GM18517 (cell line): ENCODE measurements around the gene KDM4C.
"Not testable (repeated sequence)": the region's sequence is repeated elsewhere in the genome, so short reads cannot be mapped to it uniquely, and the experiment has no call there.

Source experiments
- ATAC-seq: cut with Tn5 transposase; IDR thresholded peaks from one replicate; pipeline ENCODE4 v1.9.1; 2021; ENCODE audit warnings: mild to moderate bottlenecking, moderate library complexity; ENCODE audit not compliant: unreplicated experiment

Gene KDM4C

DNA sequence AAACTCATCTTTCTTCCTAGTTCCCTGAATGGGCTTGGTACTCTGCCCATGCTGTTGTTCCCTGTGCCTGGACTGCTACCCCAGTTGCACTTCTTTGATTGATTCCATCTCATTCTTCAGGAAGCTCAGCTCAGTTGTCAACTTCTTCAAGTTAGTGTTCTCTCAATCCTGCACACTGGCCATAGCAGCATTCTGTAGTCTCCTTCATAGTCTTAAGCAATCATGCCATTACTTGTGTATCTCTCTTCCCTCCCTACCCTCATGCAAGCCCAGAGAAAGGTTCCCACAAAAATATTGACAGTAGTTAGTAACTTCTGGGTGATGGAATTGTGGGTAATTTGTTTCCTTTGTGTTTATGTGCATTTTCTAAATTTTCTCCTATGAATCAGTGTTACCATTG, 5.5 kb downstream of the KDM4C start:
- no peak for ATAC-seq

DNA sequence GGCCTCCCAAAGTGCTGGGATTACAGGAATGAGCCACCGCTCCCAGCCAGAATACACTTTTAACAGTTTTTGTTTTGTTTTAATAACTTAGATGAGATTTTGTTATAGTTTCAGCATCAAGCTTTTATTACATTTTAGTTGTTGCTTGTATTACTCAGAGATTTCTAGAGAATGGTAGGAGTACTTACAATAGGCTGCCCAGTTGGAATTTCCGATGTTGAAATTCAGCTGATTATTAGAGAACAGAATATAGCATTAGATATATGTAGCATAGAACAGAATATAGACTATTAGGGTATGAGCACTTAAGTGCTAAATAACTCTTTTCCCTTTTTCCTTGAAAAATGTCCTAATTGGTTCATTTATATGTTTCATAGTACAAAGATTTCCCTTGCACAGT, 6.2 kb downstream of the KDM4C start:
- no peak for ATAC-seq

DNA sequence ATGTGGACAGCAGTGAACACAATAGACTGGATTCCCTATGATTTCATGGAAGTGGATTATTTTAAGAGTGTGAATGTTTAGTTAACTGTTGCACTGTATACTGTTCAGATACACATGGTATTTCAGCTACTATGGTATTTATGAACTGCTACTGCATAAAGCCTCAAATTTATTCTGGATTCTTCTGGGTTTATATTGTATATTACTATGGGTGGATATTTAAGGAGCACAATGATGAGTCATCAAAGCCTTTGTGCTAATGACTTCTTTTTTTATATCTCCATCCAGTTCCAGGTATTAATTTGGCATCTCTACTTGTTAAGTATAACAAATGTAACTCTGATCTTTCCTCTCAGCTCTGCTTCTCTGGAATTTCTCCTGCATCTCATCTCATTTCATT, 6.8 kb downstream of the KDM4C start:
- no peak for ATAC-seq

DNA sequence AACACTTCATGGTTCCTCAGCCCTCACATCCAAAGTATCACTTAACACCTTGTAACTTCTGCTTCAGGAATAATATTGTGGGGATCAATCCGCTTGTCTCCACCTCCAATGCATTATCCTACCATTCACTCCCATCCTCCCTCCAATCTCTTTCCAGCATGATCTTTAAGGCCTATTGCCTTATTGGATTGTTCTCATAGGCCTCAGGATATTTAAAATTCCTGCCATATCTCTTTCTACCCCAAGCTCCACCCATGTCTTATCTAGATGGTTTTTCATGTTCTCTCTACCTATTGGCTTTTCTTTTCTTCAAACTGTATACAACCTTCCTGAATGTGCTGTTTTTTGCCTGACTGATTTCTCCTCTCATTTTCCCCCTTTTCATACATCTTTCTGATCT, 7.2 kb downstream of the KDM4C start:
- no peak for ATAC-seq

DNA sequence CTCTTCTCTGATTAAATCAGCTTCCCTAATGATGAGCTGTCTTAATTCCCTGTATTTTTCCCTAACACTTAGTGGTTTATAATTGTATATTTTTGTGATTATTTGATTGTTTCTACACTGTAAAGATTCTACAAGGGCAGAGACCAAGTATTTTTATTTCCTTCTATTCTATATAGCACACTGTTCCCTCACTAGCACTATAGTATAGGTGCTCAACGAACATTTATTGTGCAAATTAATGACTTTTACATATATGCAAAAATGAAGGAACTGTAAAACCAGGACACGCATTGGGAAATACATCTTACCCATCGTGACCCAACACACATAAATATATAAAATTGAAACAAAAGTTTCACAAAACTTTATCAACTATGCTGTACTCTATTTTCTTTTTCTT, 7.6 kb downstream of the KDM4C start:
- no peak for ATAC-seq

DNA sequence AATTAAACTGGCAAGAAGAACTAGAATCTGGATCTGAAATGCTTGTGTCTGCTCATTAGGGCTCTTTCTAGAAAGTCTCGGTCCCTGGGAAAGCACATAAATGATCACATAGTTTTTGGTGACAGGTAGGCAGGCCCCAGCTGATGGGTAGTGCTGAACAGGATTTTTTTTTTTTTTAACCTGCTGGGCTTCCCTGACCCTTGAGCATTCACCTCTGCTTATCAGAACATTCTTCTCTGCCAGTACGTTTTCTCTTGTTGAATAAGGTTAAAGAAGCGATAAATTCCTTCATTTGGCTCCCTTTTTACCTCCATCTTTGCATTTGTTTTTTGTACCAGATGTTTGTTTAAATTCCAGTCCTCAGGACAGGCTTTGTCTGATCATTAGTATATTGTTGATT, 8.8 kb downstream of the KDM4C start:
- ATAC-seq = no peak

DNA sequence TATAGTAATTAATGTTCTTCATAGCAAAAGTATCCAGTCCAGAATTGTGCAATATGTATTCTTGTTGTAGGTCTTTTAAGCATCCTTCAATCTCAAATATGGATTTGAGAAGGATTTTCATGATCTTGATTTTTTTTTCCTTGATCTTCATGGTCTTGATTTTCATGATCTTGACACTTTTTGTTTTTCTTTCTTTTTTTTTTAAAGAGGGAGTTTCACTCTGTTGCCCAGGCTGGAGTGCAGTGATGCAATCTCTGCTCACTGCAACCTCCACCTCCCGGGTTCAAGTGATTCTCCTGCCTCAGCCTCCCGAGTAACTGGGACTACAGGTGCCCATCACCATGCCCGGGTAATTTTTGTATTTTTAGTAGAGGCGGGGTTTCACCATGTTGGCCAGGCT, 10.8 kb downstream of the KDM4C start:
- not testable (repeated sequence) for ATAC-seq

DNA sequence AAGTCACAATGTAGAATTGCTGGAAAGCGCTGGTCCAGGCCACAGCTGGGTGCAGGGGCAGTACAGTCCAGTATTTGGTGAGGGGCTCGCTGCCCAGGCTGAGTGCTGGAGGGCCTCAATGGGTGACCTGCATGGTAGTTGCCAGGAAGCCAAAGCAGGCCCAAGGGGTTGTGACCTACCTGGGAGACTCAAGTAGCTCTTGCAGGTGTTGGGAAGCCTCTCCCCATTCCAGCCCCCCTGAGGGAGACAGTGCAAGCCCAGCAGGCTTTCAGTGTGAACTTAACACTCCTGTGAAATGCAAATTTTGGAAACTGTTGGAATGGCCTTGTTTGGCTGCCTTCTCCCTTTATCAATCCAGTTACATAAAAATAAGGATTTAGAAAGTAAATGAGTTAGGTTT, 13.9 kb downstream of the KDM4C start:
- ATAC-seq = no peak

DNA sequence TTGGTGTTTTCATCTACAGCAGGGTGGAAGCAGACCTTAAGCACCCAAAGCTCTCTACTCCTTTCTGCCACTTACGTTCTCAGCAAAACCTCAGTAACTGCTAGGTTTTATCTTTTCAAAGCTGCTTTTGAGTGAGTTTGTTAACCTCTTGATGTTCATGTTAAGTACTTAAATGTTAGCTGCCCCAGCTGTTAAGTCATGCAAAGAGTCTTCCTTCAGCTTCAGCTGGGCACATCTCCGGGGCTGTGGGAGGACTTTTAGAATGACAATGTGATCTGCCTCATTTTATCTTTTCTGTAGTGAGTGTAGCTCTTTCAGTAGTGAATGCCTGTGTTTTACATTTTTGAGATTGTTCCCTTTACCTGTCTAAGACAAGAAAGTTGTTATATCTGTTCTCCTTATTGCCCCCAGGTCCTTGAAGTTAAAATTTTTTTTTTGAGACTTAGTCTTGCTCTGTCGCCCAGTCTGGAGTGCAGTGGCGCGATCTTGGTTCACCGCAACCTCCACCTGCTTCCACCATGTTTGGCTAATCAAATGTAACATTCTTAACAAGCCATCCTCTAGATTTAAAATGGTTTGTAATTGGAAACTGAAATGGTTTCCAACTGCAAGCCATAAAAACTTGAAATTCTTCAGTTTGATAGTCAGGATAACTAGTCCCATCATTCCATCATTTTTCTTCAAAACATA, 19.6 kb downstream of the KDM4C start:
- ATAC-seq = no peak

DNA sequence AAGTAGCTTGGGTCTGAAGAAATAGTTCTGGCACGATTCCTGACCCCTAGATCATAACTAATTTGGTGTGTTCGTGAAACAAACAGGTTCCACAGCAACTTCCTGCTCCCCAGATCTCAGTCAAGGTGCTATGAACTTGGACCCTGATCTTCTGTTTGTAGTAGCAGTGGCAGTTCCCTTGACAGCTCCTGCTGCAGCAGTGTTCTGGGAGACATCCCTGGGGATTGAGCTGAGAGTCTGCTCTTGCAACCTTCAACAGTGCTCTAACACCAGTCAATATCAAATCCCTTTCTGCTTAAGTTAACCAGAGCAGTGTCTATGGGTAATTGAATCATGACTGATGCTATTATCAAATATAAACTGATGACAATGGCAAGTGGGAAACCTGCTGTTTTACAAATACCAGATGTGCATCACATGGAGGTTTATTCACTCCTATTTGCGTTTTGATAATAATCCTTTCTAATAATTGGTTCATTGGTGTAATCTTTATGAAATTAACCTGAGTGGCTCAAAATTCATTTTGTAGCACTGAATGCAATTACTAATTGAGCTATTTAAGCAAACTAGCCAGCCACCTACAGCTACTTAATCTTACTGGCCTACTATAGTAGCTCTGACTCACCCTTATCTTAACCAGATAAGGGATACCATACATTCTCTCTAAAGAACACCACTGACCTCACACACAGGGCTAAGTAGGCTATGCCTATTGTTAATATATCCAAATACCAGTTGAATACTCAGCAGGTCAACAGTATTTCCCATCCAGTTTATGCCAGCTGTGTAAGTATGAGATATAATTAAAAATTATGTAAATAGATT, 21.9 kb downstream of the KDM4C start:
- no peak for ATAC-seq

DNA sequence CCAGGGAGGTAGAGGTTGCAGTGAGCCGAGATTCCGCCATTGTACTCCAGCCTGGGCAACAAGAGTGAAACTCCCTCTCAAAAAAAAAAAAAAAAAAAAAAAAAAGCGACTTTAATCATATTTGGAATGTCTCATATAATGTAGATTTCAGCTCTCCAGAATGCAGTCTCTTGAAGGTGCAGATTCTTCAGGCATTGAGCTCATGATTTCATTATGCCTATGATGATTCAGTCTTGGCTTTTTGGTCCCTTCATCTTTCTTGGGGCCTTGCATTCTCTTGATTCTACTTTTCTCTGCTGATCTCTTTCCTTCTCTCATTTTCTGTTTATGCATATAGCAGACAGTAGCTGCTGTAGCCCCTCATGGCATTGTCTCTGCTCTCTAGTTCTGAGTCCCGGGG, 22.9 kb downstream of the KDM4C start:
- no peak for ATAC-seq

DNA sequence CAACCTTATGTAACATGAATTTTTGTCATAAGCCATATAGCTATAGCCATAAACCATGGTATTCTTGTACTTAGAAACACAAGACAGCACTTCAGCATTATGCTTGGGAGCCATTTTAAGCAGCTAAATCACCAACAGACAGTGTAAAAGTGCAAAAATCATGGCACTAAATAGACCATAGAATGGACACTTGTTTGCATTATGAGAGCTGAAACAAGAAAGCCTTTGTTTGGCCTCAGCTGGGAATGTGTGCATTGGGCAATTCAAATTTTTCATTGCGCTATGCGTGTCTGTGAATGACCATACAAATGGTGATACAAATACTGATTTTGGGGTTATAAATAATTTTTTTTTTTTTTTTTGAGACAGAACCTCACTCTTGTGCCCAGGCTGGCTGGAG, 23.7 kb downstream of the KDM4C start:
- ATAC-seq = no peak

DNA sequence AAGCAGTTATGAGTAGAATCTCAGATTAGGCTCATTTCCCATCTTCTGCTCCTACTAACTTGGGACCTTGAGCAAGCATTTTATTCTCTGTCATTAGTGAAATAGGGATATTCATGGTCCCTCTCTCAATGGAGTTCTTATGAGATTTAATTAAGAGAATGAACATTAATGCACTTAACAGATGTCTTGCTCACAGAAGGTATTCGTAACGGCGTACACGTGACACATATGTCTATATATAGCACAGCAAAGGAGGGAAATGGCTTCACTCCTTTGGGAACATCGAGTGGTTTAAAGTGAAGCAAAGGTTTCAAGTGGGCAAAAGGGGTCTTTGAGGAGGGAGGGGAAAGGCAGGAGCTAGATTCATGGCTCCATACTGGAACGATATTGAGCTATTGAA, 24.6 kb downstream of the KDM4C start:
- ATAC-seq = no peak

DNA sequence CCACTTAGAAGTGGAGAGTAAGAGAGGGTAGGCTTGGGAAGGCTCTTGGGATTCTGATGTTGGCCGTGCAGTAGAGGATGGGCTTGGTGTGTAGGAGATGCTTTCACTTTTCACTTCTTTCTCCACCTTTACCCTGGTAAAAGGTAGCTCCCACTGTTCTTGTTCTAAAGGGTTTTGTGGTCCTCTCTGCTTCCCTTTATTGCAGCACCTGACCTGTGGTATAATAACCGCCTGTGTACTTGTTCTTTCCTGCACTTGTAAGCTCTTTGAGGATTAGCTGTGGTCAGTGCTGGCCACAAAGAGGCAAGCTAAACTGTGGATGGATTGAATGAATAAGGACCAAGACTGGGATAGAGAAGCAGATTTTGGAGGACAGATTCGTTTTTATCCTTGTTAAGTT, 25.2 kb downstream of the KDM4C start:
- no peak for ATAC-seq

DNA sequence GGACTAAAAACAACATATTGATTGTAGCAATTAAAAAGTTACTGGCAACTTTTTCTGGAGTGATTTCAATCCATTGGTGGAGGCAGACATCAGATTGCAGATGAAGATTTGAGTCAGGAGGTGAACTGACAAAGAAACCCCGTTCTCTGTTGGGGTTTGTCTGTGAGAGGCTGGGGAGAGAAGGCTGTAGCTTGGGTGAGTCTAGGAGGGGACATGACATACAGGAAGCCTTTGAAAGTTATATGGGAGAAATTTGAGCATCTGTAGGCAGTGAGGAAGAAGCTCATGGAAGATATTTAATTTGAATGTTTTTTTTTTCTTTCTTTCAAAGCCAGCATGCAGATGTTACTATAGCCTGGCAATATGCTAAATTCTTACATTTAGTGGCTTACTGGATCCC, 26.0 kb downstream of the KDM4C start:
- no peak for ATAC-seq

DNA sequence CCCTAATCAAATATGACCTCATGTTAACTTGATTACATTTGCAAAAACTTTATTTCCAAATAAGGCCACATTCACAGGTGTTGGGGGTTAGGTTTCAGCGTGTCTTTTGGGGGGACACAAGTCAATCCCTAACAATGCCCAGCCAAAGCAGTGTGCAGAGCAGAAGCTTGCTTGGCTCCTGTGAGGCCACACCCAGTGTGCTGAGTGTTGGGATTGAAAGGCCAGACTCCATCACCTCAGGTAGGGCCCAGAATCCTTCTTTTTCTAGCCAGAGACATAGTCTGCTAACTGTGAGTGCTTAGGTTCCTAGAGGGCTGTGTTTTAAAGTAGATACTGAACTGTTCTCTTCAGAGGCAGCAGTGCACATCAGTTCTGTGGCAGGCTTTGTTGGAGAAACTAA, 27.9 kb downstream of the KDM4C start:
- ATAC-seq = no peak

DNA sequence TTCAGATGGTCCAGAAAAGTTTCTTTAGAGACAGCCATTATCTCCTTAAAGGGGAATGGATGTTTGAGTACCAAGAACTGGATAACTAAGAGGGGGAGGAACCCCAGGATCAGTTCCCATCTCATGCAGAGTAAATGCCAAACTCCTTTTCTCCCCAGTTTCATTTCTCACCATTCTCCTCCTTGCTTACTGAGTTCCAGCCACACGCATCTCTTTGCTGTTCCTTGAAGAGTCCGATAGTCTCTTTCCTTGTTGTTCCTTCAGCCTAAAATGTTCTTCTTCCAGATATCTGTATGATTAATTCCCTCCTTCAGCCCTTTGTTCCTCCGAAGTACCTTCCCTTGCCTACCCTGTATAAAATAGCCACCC, 30.0 kb downstream of the KDM4C start:
- no peak for ATAC-seq

DNA sequence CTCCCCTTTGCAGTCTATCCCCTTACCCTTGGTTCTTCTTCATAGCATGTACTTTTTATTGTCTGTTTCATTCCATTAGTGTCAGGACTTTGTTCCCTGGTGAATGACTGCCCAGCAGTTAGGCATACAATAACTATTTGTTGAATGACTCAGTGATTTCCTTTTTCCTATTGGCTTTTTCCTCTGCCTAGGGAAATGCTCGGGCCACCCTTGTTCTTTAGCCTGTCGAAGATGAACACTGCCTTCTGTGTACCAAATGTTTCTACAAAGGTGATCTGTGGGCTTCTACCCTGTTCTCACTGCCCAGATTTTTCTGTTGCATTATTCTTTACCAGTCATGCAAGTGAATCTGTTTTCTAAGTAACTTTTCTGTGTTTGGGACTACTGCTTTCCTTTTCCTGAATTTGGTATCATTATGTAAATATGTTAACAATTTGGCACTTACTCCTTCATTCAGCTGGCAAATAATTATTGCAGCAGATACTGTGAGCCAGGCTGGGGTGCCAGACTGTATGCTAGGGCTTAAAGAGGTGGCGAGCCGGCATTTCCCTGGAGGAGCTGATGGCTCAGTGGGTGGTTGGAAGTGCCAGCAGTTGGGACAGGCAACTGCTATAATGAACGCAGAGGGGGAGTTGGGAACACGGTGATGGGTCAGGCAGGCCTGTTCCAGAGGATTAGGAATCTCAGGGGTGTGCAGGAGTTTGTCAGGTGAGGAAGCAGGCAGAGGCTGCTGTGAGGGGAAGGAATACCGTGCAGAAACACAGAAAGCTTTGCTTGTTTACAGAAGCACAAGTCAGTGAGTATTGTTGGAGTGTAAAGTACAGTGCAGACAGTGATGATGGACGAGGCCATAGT, 30.6 kb downstream of the KDM4C start:
- no peak for ATAC-seq

DNA sequence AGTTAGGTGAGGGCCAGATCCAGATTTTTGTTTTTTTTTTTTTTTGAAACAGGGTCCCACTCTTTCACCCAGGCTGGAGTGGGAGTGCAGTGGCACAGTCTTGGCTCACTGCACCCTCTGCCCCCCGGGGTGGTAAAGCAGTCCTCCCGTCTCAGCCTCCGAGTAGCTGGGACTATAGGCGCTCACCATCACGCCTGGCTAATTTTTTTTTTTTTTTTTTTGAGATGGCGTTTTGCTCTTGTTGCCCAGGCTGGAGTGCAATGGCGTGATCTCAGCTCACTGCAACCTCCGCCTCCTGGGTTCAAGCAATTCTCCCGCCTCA, 31.2 kb downstream of the KDM4C start:
- ATAC-seq = not testable (repeated sequence)

DNA sequence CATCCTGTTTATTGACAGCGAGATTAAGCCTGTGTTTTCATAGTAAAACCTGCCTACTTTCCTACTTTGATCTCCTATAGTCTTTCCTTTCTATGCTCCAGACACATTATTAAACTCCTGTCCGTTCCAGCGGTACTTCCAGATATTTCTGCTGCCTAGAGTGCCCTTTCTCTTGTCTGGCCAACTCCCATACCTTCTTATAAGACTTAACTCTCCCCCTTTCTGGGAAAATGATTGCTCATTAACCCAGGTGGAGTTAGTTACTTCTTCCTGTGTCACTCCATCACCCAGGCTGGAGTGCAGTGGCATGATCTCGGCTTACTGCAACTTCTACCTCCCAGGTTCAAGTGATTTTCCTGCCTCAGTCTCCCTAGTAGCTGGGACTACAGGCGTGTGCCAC, 33.1 kb downstream of the KDM4C start:
- no peak for ATAC-seq

DNA sequence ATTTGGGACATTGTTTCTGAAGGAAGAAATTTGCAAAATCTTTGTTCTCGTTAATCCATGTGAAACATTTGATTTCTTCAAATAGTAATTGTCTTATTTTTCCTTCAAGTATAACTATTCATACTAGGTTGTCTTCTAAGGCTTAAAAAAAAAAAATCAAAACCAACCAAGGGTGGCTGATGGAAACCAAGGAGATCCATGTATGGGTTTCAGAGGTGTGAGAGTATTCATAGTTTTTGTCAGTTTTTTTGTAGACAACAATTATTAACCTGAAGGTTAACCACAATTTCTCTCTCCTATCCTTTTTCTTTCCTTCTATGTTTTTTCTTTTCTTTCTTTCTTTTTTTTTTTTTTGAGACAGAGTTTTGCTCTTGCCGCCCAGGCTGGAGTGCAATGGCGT, 35.4 kb downstream of the KDM4C start:
- ATAC-seq = no peak

DNA sequence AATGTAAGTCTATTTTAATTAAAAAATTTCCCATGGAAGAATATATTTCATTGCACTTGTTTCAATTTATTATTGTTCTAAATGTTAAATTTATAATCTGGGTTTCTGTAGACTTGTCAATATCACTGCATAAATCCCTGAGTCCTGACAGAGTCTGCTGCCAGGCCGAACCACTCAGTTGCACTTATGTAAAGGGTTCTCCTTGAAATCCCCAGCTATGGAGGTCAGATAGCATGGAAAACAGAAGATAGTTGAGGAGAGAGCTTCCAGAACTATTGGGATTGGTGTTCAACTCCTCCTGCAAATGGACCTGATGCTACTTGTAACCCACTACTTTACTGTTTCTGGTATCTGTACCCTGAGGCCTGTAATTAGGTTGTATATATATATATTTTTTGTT, 37.2 kb downstream of the KDM4C start:
- ATAC-seq = no peak
